ENCODE data around the gene DPH7.
"Not testable (repeated sequence)": the region's sequence is repeated elsewhere in the genome, so short reads cannot be mapped to it uniquely, and the experiment has no call there.

DPH7 gene

DNA sequence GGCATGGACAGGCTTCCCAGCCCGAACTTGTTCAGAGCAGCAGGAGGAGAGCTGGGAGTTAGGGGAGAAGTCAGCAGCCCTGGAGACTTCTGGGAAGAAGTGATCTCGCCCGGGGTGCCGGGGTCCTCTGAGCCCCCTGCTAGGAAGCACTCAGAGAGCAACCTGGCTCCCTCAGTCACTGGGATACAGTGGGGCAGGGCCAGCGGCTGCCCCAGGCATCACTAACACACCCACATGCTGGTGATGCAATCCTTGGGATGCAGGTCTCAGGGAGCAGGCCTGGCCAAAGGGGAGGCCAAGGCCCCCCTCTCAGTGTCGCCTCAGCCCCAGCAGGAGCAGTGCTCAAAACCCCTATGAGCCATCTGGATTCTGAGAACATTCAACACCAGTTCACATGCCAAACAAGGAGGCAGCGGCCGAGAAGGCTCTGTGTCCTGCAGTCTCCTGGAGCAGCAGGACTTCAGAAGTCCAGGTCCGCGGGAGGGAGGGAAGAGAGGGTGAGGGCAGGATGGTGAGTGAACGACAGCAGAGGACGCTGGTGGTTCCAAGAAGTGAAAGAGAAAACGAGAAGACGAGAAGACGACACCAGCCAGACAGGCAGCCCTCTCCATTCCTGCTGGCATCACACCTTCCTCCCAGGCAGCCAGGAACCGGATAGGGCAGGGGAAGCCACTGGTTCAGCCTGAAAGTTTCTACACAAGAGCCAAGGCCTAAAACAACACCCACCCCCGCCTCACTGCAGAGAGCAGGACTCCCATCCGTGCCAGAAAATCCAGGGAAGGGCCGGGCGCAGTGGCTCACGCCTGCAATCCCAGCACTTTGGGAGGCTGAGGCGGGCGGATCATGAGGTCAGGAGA is 30.8 kb downstream of the DPH7 start:
- DNase-seq (ENCODE audit: low read depth in 2 of 2), result no peak

- no peak for DNase-seq (ENCODE audit: low read depth in 2 of 2)
These were observed 33.6 kb downstream of the DPH7 start for GRCh38 chr9:137545123-137545522.

DNA sequence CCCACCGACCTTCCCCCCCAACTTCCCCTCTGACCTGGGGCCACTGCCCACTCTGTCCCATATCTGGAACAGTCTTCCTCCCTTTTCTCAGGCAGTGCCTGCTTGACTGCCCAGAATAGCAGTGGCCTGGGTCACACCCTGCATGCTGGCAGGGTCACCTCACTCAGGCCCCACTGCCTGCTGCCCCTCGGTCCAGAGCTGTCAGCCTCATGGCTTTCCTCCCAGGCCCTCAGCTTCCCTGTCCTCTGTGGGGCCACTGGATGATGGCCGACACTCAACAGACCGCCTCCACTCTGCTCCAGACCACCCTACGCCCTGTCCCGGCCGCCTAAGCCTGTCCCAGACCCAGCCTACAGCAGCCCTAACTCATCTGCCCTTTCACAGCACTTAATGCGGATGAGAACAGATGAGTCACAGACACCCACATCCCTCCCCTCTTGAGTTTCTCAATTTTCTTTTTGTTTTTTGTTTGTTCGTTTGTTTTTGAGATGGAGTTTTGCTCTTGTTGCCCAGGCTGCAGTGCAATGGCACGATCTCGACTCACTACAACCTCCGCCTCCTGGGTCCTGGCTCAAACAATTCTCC is 34.5 kb downstream of the DPH7 start:
- no peak for DNase-seq (ENCODE audit: low read depth in 2 of 2)

- no peak for DNase-seq (ENCODE audit: low read depth in 2 of 2)
These were observed 35.3 kb downstream of the DPH7 start for GRCh38 chr9:137543237-137543963.

DNA sequence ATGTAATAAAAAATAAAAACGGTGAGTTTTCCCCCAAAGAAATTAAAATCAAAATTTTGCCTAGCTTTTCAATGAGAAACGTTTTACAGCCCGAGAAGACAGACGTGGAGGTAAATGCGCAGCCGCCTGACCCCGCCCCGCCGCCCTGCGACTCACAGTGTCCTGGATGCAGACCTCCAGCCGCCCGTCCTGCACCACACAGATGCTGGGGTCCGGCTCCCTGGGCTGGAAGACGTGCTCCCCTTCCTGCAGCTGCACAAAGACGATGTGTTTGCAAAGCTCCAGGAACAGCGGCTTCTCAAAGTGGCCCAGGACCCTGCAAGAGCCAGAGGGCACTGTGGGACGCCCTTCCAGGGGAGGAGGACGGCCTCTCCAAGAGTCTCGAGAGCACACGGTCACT is 36.2 kb downstream of the DPH7 start:
- DNase-seq (ENCODE audit: low read depth in 2 of 2), result no peak

DNA sequence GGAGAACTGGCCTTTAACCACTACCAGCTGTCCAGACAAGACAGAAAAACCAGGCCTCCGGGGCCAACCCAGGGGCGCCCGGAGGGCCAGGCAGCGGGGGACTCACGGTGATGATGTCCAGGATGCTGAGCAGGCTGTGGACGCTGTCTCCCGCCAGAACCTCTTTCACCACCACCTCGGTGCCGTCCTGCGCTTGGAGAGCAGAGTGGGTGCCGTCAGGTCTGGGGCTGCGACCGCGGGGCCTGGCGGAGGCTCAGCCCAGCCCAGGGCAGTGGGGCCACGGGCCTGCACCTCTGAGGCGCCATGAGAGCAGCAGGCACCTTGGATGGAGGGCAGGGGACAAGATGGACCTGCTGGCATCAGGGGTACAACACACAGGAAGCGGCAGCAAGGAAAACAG is 38.2 kb downstream of the DPH7 start:
- no peak for DNase-seq (ENCODE audit: low read depth in 2 of 2)

DNA sequence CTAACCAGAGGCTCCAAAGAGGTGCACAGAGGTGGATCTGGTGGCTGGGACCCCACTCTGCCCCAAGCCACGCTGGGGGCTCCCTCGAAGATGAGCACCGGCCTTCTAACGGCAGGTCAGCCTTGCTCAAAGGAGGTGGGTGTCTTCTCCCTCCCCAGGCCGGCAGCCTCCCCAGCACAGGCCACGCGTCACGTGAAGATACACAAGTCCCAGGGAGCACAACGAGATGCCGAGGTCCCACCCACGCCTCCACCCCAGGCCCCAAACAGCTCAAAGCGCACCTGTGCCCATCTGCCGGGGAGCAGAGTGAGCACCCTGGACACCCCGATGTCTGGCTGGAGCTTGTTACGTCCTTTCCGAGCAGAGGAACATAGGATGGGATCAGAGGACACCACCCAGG is 40.7 kb downstream of the DPH7 start:
- no peak for DNase-seq (ENCODE audit: low read depth in 2 of 2)

DNA sequence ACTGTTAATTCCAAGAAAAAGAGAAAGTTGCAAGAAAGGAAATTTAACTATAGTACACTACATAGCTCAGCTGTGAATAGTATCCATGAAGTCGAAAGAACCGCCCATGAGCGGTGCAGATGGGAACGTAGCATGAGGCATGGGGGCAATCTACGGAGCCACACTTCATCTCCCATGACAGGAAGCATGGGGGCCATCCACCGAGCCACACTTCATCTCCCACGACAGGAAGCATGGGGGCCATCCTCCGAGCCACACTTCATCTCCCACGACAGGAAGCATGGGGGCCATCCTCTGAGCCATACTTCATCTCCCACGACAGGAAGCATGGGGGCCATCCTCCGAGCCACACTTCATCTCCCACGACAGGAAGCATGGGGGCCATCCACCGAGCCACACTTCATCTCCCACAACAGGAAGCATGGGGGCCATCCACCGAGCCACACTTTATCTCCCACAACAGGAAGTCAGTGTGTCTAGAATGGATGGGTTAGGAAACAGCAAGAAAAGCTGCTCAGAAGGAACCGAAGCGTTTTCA is 42.1 kb downstream of the DPH7 start:
- not testable (repeated sequence) for DNase-seq (ENCODE audit: low read depth in 2 of 2)

GRCh38 chr9:137535120-137535428 is 43.7 kb downstream of the DPH7 start:
- no peak for DNase-seq (ENCODE audit: low read depth in 2 of 2)

GRCh38 chr9:137534256-137535119 is 44.2 kb downstream of the DPH7 start:
- DNase-seq (ENCODE audit: low read depth in 2 of 2), result no peak

- DNase-seq (ENCODE audit: low read depth in 2 of 2), result not testable (repeated sequence)
These were observed 45.7 kb downstream of the DPH7 start for GRCh38 chr9:137532891-137533468.

DNA sequence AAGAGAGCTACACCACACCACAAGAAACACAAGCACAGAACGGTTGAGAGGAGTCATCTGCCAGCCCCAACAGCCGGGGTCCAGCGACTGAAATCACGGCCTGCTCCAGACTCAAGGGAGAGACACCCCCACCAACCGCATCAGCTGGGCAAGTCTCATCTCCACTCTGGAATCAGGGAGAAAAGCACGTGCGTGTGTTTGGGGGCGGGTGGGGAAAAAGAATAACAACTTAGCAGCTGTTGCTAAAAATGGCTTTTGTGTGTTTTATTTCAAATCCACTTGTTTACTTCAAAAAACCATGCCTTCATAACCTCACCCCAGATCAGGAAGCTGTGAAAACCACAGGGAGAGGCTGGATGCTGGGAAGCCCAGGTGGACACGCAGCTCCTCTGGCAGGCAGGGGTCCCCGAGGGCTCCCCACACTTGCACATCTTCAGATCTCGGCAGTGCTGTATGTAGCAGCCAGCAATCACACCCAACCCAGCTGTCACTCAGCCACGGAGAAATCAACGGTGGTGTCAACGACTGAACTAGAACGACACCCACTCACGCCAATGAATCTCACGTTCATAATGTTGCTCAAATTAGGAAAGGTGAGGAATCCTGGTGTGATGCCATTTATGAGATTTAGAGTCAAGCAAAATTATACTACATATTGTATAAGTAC is 47.5 kb downstream of the DPH7 start:
- no peak for DNase-seq (ENCODE audit: low read depth in 2 of 2)

GRCh38 chr9:137530331-137530730 is 48.4 kb downstream of the DPH7 start:
- DNase-seq (ENCODE audit: low read depth in 2 of 2), result no peak

DNA sequence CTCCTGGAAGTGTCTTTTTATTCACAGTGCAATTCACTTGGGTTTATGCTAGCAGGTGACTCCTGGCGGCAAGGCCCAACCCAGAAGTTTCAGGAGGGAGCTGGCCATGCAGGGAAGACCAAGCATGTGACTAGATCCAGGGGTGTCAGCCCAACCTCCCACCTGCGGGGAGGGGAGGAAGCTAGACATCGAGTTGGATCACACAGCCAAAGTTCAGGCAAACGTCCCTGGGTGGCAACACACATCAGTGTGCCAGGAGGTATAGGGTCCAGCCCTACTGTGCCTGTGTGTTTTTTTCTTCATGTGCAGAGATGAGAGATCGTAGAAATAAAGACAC is 53.8 kb downstream of the DPH7 start:
- no peak for DNase-seq (ENCODE audit: low read depth in 2 of 2)

- no peak for DNase-seq (ENCODE audit: low read depth in 2 of 2)
These were observed 54.4 kb downstream of the DPH7 start for GRCh38 chr9:137524161-137524980.

- no peak for DNase-seq (ENCODE audit: low read depth in 2 of 2)
These were observed 55.8 kb downstream of the DPH7 start for GRCh38 chr9:137522746-137523455.

DNA sequence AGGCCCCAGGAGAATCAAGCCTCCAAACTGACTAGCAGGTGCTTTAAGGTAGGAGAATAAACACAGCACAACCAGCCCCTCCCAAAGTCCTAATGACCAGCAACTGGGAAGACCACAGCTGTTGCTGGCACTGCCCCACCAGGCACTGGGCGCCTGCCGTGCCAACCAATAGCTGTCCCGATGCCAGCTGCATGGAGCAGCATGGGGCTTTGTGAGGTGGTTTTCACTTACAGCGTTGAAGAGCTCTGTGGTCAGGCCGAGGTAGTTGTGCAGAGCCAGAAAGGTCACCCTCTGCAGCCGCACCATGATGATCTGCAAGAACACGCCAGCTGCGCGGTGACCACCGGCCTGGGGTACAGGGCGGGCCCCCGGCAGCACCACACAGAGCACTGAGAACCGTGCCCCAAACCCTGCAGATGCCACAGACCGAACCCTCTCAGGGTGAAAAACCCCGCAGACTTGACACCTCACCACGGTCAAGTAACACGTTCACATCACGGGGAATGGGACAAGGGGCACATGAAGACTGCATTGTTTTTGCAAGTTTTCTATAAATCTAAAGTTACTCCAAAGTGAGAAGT is 57.2 kb downstream of the DPH7 start:
- no peak for DNase-seq (ENCODE audit: low read depth in 2 of 2)

GRCh38 chr9:137520614-137521404 is 57.9 kb downstream of the DPH7 start:
- DNase-seq (ENCODE audit: low read depth in 2 of 2), result no peak

Data from stimulated activated CD8-positive, alpha-beta memory T cell treated with anti-CD3 and anti-CD28 coated beads, Interleukin-2, amount 100 ng/mL, for 48 hours (primary cell).